ENCODE measurements around the gene MLLT3.

The MLLT3 gene

DNA sequence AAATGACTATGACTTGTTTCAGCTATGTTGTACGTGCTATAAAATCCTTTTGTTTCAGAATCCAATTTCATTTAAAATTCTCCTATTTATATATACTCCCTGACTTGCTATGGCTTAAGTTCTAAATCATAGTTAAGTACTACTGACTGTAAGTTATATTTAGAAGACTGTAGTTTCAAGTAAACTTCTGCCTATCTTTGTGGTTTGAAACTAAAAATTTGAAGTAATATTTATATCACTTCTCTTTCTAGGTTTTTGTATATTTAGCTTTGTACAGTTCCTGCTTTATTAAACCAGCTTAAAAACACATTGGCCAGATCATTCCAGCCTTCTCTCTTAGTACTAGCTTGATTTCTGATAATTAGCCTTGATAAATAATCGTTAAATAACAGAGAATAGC lies 196.3 kb downstream of the MLLT3 start:
- no peak for DNase-seq
- Histone ChIP-seq H3K4me1 (no peaks in the 10 kb centered on the region), H3K36me3 (no peaks in the 10 kb centered on the region), H3K27me3 (no peaks in the 10 kb centered on the region), H3K9me3 (no peaks in the 10 kb centered on the region), H3K4me3 (ENCODE audit: low read depth, low read length) (no peak overlapping the region)
- TF ChIP-seq CTCF (IDR thresholded peaks at IDR 0.05; ENCODE audit: low read depth, low read length), result no peak

GRCh38 chr9:20419533-20419932 lies 202.8 kb downstream of the MLLT3 start:
- Histone ChIP-seq H3K4me3 (ENCODE audit: low read depth, low read length) (no peak overlapping the region), H3K4me1 (no peaks in the 10 kb centered on the region), H3K9me3 (no peaks in the 10 kb centered on the region), H3K27me3 (no peaks in the 10 kb centered on the region), H3K36me3 (no peaks in the 10 kb centered on the region)
- DNase-seq, result no peak
- TF ChIP-seq CTCF (IDR thresholded peaks at IDR 0.05; ENCODE audit: low read depth, low read length), result no peak

- Histone ChIP-seq H3K27me3 (no peaks in the 10 kb centered on the region), H3K36me3 (no peaks in the 10 kb centered on the region), H3K4me3 (ENCODE audit: low read depth, low read length) (no peak overlapping the region), H3K4me1 (no peaks in the 10 kb centered on the region), H3K9me3 (no peaks in the 10 kb centered on the region)
- no peak for DNase-seq
- TF ChIP-seq CTCF (IDR thresholded peaks at IDR 0.05; ENCODE audit: low read depth, low read length), result no peak
These were observed 203.8 kb downstream of the MLLT3 start for GRCh38 chr9:20418485-20418884.

GRCh38 chr9:20417373-20418080 lies 204.8 kb downstream of the MLLT3 start:
- Histone ChIP-seq H3K36me3 (no peaks in the 10 kb centered on the region), H3K4me3 (ENCODE audit: low read depth, low read length) (no peak overlapping the region), H3K4me1 (no peaks in the 10 kb centered on the region), H3K27me3 (no peaks in the 10 kb centered on the region), H3K9me3 (no peaks in the 10 kb centered on the region)
- TF ChIP-seq CTCF (IDR thresholded peaks at IDR 0.05; ENCODE audit: low read depth, low read length), result no peak
- no peak for DNase-seq

- no peaks in the 10 kb centered on the region for H3K27me3 ChIP-seq
- no peaks in the 10 kb centered on the region for H3K36me3 ChIP-seq
- no peaks in the 10 kb centered on the region for H3K4me1 ChIP-seq
- TF ChIP-seq CTCF (IDR thresholded peaks at IDR 0.05; ENCODE audit: low read depth, low read length), result no peak
- no peak overlapping the region for H3K4me3 ChIP-seq (ENCODE audit: low read depth, low read length)
- DNase-seq, result no peak
- no peaks in the 10 kb centered on the region for H3K9me3 ChIP-seq
These were observed 208.1 kb downstream of the MLLT3 start for GRCh38 chr9:20414150-20414549.

DNA sequence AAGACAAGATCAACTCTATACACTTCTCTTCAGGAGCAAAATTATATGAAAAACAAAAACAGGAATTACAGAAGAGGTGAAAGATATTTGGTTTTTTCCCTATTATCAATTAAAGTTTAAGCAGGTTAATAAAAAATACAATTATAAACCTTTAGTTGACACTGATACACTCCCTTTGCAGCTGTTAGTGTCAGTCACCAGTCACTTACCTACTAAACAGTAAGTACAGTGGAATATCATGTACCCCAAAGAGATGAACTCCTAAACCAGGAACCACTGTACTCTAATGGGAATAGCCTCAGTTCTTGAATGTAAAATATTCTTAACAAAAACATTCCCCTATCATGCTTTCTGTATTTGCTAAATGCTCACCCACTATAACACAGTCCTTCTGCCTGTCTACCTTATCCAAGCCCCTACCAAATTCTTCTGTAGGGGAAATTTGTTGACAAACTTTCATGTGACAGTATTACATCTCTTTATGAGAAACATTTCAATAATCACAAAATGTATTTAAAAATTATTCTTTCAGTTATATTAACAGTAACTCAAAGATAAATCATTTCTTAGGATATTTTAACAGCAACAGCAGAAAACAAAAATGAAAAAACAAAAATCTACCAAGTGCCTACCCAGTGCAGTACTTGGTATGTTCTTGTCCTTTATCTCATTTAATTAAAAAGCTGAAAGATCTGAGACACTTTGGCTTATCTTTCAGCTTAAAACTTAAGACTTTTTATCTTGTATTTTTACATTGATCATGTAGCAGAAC lies 212.8 kb downstream of the MLLT3 start:
- Histone ChIP-seq H3K4me3 (ENCODE audit: low read depth, low read length) (no peak overlapping the region), H3K4me1 (no peaks in the 10 kb centered on the region), H3K36me3 (no peaks in the 10 kb centered on the region), H3K9me3 (no peaks in the 10 kb centered on the region), H3K27me3 (no peaks in the 10 kb centered on the region)
- DNase-seq, result no peak
- no peak for TF ChIP-seq CTCF (IDR thresholded peaks at IDR 0.05; ENCODE audit: low read depth, low read length)

Measured in BE2C (cell line).